Measurements from ENCODE around the gene SLC25A13.

SLC25A13 gene

DNA sequence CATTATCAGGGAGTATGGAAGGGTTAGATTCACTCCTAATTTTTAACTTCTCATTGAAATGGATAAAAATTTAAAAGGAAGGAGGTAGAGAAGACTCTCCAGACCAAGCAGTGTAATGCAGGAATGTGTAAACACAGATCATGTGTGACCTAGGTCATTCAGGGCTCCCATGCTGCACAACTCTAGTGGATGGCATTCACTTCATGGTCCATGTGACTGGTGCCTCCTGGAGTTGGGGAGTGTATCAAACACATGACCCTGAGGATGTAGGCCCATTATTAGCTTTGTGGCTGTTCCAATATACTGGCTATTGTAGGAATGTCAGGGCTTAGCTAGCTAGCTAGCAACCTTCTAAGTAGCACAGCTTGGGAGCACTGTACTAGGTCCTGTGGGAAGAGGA lies 109.9 kb downstream of the SLC25A13 start:
- no peak overlapping the region for H3K27ac ChIP-seq
- H3K4me3 ChIP-seq (ENCODE audit: low read depth in 1 of 2, low read length in 1 of 2): no peak overlapping the region
- TF ChIP-seq, protein P1, sequence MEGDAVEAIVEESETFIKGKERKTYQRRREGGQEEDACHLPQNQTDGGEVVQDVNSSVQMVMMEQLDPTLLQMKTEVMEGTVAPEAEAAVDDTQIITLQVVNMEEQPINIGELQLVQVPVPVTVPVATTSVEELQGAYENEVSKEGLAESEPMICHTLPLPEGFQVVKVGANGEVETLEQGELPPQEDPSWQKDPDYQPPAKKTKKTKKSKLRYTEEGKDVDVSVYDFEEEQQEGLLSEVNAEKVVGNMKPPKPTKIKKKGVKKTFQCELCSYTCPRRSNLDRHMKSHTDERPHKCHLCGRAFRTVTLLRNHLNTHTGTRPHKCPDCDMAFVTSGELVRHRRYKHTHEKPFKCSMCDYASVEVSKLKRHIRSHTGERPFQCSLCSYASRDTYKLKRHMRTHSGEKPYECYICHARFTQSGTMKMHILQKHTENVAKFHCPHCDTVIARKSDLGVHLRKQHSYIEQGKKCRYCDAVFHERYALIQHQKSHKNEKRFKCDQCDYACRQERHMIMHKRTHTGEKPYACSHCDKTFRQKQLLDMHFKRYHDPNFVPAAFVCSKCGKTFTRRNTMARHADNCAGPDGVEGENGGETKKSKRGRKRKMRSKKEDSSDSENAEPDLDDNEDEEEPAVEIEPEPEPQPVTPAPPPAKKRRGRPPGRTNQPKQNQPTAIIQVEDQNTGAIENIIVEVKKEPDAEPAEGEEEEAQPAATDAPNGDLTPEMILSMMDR (IDR thresholded peaks at IDR 0.05): no peak

DNA sequence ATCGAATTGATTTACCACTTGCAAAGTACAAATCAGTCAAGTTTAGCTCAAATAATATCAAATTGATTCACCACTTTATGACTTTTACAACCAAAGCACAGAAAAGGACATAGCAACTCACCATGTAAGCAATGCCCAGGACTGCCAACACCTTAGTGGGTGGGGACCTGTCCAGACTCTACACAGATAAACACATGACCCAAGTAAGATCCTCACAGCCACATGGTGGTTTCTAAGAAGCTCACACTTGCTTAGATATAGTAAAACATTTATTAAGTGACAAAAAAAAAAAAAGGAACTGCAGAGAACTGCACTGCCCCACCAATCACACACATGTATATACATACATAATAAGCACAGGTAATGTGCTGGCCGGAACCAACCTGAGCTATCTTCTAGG lies 116.2 kb downstream of the SLC25A13 start:
- H3K4me1 ChIP-seq (ENCODE audit: control insufficient read depth in 1 of 2, insufficient read depth in 1 of 2, low read depth in 1 of 2, low read length in 1 of 2): no peaks in the 10 kb centered on the region
- TF ChIP-seq, protein P1 (IDR thresholded peaks at IDR 0.05): no peak
- H3K27me3 ChIP-seq: no peaks in the 10 kb centered on the region
- H3K36me3 ChIP-seq: peaks cover 15% of the 10 kb centered on the region
- no peaks in the 10 kb centered on the region for H3K9me3 ChIP-seq
- no peak overlapping the region for H3K4me3 ChIP-seq (ENCODE audit: low read depth in 1 of 2, low read length in 1 of 2)
- no peak overlapping the region for H3K27ac ChIP-seq

More for the DNA sequence above, 109.9 kb downstream of the SLC25A13 start:
- Histone ChIP-seq H3K4me1 (ENCODE audit: control insufficient read depth in 1 of 2, insufficient read depth in 1 of 2, low read depth in 1 of 2, low read length in 1 of 2) (no peaks in the 10 kb centered on the region), H3K36me3 (peaks cover 13% of the 10 kb centered on the region), H3K27me3 (no peaks in the 10 kb centered on the region), H3K9me3 (no peaks in the 10 kb centered on the region)

DNA sequence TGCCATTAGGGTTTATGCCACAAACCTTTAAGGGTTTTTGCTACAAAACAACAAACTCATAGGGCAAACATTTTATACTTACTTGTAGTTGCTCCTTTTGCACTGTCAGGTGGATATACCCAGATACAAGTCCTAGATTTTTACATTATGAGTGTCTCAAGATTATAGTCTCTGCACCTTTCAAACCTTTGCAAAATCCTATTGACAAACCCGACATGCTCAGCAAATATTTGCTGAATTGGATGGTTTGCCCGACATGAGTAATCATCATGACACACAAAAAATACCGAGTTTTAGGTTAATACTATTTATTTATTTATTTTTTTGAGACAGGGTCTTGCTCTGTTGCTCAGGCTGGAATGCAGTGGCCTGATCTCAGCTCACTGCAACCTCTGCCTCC lies 117.3 kb downstream of the SLC25A13 start:
- TF ChIP-seq, protein P1 (IDR thresholded peaks at IDR 0.05): no peak
- peaks cover 15% of the 10 kb centered on the region for H3K36me3 ChIP-seq
- no peaks in the 10 kb centered on the region for H3K9me3 ChIP-seq

DNA sequence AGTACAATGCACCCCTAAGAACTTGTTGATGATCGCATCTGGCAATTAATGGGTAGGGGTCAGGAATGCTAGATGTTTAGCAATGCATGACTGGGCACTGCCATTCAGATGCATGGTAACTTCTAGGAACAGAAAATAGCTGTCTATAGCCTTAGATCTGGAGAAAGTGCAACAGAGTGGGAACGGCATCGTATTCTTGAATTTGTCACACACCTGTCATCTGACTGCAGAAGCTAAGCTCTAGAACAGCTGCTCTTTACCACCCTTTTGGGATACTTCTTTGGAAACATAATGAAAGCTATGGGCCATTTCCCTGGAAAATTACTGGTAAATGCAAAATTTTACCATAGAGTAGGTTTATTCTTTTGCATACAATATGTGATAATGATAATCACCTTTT lies 118.1 kb downstream of the SLC25A13 start:
- no peaks in the 10 kb centered on the region for H3K4me1 ChIP-seq (ENCODE audit: control insufficient read depth in 1 of 2, insufficient read depth in 1 of 2, low read depth in 1 of 2, low read length in 1 of 2)
- no peak overlapping the region for H3K4me3 ChIP-seq (ENCODE audit: low read depth in 1 of 2, low read length in 1 of 2)
- H3K36me3 ChIP-seq: peaks cover 15% of the 10 kb centered on the region
- TF ChIP-seq, protein P1 (IDR thresholded peaks at IDR 0.05): no peak
- no peaks in the 10 kb centered on the region for H3K27me3 ChIP-seq
- no peak overlapping the region for H3K27ac ChIP-seq
- H3K9me3 ChIP-seq: no peaks in the 10 kb centered on the region

More for the DNA sequence above, 117.3 kb downstream of the SLC25A13 start:
- no peaks in the 10 kb centered on the region for H3K27me3 ChIP-seq
- H3K4me1 ChIP-seq (ENCODE audit: control insufficient read depth in 1 of 2, insufficient read depth in 1 of 2, low read depth in 1 of 2, low read length in 1 of 2): no peaks in the 10 kb centered on the region
- H3K4me3 ChIP-seq (ENCODE audit: low read depth in 1 of 2, low read length in 1 of 2): no peak overlapping the region
- no peak overlapping the region for H3K27ac ChIP-seq

DNA sequence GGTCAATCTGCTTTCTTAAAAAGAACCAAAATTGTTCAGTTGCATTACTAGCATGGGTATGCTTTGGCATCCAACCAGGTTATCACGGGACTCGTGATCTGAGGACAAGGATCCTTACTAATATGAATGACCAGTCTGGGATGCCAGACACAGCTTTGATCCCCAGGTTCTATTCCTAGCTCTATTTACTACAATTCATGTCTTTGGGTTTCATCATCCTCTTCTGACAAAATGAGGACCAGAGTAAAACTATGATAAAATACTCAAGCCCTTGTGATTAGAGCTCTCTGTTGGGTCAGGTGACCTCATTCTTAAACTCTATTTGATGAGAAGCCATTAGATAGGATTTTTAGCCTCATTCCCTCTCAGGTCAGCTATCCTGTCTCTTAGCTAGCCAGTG lies 119.8 kb downstream of the SLC25A13 start:
- Histone ChIP-seq H3K4me1 (ENCODE audit: control insufficient read depth in 1 of 2, insufficient read depth in 1 of 2, low read depth in 1 of 2, low read length in 1 of 2) (no peaks in the 10 kb centered on the region), H3K4me3 (ENCODE audit: low read depth in 1 of 2, low read length in 1 of 2) (no peak overlapping the region), H3K36me3 (peaks cover 3% of the 10 kb centered on the region), H3K27me3 (no peaks in the 10 kb centered on the region), H3K27ac (no peak overlapping the region), H3K9me3 (no peaks in the 10 kb centered on the region)
- TF ChIP-seq, protein P1 (IDR thresholded peaks at IDR 0.05): no peak

DNA sequence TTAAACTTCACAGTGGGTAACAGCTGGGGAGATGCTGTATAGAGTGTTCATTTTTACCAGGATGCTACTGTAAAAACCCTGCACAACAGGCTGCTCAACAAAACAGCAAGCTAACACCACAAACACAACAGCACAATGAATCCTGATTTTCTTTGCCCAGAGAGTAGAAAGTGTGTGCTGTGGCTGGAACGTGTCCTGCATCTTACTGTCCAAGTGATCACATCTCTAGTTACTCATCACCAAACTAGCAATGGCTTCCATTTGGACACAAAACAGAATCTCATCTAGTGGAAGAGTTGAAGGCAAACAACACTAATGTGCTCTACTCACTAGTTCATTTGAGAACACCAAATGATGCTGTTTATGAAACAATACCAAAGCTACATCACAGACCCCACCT lies 121.2 kb downstream of the SLC25A13 start:
- TF ChIP-seq, protein P1 (IDR thresholded peaks at IDR 0.05): no peak
- H3K9me3 ChIP-seq: no peaks in the 10 kb centered on the region
- H3K36me3 ChIP-seq: peaks cover 6% of the 10 kb centered on the region
- H3K4me3 ChIP-seq (ENCODE audit: low read depth in 1 of 2, low read length in 1 of 2): no peak overlapping the region
- no peaks in the 10 kb centered on the region for H3K4me1 ChIP-seq (ENCODE audit: control insufficient read depth in 1 of 2, insufficient read depth in 1 of 2, low read depth in 1 of 2, low read length in 1 of 2)
- no peak overlapping the region for H3K27ac ChIP-seq
- H3K27me3 ChIP-seq: no peaks in the 10 kb centered on the region

Measured in neutrophil (primary cell).